GM18508 (cell line): ENCODE results near the gene IQGAP1.

ENCODE experiments used
- ATAC-seq: cut with Tn5 transposase; IDR thresholded peaks from one replicate; pipeline ENCODE4 v1.9.1; 2021; ENCODE audit warnings: moderate number of reproducible peaks; ENCODE audit not compliant: insufficient read depth, unreplicated experiment

The IQGAP1 gene

DNA sequence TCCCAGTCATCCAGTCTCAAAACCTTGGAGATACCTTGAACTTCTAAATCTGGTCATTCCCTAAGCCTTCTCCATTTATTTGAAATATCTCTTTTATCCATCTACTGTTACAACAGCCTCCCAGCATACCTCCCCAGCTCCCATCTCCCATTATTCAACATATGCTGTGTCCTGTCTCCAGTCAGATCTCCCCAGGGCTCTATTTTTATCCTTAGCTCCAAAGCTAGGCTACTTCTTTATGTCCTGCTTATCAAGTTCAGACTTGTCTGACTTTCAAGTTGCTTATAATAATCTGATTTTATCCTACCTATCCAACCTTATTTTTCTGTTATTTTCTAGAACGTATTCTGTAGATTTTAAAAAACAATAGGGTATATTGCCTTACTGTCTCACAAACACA is 44.2 kb downstream of the IQGAP1 start:
- no peak for ATAC-seq

DNA sequence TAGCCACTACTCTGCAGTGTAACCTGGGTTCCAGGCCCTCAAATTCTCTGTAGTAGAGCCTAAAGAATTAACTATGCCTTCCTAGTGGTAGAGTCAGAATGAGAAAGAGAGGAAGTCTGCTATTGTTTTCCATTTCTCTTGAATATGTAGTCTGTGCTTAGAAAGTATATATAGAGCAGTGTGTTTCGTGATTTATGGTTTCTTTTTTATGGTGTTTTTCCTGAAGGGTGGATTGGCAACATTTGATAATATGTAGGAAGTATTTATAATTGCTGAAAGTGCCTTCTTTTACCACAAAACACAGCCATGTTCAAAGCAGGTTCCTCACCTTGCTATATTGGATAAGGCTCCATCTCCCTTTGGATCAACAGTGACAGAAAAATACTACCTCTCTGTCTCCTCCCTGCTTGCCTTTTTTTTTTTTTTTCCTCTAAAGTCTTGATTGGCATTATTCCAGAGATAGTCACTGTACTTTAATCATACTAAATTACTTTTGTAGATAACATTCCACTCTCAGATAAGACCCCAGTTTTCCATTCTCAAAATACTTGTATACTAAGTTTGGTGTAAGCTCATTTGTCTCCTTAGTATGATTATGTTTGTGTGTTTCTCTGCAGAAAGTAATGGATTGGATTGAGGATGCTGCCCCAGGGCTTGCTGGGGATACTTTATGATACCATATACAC is 47.8 kb downstream of the IQGAP1 start:
- no peak for ATAC-seq

DNA sequence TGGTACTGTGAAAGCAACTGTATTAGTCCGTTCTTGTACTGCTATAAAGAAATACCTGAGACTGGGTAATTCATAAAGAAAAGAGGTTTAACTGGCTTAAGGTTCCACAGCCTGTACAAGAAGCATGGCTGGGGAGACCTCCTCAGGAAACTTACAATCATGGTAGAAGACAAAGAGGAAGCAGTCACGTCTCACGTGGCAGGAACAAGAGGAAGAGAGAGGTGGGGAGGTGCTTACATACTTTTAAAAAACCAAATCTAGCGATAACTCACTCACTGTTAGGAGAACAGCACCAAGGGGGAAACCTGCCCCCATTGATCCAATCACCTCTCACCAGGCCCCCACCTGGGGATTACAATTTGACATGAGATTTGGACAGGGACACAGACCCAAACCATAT is 48.9 kb downstream of the IQGAP1 start:
- no peak for ATAC-seq

DNA sequence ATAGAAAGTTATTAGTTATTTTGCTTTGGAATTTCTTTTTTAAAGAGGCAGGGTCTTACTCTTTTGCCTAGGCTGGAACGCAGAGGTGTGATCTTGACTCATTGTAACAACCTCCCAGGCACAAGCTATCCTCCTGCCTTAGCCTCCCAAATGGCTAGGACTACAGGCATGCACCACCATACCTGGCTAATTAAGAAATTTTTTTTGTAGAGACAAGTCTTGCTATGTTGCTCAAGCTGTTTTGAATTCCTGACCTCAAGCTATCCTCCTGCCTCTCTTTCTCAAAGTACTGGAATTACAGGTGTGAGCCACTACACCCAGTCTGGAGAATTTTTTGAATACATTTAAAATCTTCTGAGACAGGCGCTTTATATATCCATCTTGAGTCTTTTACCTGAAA is 49.5 kb downstream of the IQGAP1 start:
- ATAC-seq, result no peak

DNA sequence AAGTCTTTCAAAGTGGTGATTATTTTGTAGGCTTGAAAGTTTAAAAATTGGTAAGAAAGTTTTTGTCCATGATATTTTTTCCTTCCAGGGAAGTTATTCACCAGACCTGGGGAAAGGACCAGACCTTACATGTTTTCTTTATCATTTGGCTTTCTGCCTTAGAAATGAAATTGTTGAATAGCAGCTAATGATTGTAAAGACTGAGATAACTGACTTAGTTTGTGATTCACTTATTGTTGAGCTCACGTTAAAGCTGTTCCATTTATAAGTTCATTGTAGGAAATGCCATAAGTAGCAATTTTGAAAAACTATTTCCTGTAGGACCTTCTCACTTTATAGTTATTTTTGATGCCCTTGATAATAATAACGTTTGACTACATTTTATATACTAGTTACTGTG is 51.9 kb downstream of the IQGAP1 start:
- no peak for ATAC-seq

DNA sequence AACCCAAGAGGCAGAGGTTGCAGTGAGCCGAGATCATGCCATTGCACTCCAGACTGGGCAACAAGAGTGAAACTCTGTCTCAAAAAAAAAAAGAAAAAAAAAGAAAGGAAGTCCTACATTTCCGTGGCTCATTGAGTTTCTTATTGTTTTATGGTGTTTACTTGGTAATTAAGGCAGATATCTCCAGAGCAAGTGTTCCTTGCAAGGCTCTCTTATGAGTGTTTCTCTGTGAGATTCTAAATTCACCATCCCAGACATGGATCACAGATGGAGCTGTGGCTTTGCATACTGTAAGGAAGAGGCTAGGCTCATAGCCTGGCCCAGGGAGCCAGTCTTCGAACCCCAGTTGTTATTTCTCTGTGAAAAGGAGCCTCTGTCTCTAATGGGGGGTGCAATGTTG is 53.0 kb downstream of the IQGAP1 start:
- no peak for ATAC-seq

DNA sequence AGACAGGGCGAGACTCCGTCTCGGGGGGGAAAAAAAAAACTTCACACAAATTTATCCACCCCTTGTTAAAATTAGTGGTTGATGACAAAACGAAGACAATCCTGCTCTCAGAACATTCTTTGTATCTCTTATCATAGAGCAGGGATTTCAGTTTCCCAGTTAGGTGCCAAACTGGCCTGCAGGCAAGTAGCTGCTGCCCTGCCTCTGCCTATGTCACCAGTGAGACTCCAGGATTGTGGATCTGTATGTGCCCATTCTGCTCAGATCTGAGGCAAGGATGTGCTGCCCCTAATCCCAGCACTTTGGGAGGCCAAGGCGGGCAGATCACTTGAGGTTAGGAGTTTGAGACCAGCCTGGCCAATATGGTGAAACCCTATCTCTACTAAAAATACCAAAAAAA is 54.4 kb downstream of the IQGAP1 start:
- ATAC-seq, result no peak

DNA sequence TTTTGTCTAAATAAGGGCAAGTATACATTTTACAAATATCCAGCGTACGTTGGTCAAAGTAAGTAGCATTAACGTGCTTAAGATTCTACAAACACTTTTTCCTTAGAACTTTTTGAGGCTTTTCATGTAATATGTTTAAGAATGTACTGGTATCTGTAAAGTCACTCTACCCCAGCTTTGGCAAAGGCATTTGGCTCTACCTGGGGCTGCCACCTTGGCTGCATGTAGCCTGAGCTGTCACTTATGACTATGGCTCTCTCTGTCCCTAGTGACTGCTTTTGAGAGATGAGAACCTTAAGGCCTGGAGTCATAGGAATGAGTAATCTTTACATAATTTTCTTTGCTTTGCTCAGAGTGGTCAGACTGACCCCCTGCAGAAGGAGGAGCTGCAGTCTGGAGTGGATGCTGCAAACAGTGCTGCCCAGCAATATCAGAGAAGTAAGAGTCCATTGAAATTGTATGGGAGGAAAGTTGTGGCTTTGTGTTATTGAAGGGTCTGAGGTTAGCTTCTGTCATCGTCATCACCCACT is 61.2 kb downstream of the IQGAP1 start:
- no peak for ATAC-seq

DNA sequence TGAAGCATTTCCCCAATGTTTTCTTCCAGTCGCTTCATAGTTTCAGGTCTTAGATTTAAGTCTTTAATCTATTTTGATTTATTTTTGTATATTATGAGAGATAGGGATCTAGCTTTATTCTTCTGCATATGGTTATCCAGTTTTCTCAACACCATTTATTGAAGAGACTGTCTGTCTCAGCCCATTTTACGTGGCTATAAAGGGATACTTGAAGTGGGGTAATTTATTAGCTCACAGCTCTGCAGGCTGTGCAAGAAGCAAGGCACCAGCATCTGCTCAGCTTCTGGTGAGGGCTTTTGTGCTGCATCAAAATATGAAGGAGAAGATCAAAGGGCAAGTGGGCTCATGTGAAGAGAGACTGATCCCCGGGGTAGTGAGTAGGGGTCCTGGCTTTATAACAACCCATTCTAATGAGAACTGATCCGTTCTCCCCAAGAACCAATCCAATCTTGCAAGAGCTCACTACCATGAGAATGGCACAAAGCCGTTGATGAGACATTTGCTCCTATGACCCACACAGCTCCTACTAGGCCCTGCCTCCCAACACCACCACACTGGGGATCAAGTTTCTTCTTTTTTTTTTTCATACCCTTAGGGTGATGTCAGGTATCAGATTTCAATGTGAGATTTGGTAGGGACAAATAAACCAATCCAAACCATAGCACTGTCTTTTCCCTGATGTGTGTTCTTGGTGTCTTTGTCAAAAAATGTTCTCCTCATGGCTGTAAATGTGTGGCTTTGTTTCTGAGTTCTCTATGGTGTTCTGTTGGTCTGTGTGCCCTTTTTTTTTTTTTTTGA is 63.2 kb downstream of the IQGAP1 start:
- ATAC-seq, result no peak

DNA sequence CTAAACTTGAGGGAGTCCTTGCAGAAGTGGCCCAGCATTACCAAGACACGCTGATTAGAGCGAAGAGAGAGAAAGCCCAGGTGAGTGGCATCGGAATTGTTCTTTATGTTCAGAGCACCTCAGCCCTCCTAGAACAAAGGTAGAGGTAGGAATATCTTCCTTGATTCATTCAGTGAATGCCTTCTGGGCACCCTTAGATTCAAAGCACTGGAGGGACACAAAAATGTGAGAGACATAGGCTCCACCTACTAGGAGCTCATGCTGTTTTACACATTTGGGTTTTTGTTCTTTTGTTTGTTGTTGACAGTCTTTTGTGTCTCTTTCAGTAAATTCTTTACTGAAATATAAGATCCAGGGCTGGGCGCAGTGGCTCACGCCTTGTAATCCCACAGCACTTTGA is 68.2 kb downstream of the IQGAP1 start:
- no peak for ATAC-seq

DNA sequence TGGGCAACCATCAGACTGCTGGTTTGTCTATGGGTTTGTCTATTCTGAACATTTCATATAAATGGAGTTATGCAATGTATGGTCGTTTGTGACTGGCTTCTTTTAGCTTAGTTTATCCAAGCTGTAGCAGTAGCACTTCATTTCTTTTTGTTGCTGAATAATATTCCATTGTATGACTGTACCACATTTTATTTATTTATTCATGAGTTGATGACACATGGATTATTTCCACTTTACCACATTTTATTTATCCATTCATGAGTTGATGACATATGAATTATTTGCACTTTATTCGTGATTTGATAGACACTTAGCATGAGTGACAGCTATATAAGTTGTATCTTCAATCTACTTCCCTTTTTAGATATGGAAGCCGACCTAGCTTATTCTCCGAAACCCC is 70.0 kb downstream of the IQGAP1 start:
- no peak for ATAC-seq

DNA sequence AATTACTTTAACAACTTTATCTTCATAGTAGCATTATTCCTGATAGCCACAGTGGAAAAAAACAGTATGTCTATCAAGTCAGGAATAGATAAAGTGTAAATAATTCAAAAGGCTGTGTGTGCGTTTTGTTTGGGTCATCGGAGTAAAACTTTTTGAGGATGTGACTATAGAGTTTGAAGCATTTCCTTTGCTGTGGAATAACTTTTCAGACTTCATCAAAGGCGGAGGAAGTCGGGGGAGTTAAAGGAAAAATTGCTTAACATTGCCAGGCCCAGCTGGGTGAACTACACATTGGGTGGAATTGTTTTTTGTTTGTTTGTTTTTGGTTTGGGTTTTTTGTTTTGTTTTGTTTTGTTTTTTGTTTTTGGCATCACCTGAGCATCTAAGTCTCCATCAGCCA is 71.3 kb downstream of the IQGAP1 start:
- no peak for ATAC-seq

DNA sequence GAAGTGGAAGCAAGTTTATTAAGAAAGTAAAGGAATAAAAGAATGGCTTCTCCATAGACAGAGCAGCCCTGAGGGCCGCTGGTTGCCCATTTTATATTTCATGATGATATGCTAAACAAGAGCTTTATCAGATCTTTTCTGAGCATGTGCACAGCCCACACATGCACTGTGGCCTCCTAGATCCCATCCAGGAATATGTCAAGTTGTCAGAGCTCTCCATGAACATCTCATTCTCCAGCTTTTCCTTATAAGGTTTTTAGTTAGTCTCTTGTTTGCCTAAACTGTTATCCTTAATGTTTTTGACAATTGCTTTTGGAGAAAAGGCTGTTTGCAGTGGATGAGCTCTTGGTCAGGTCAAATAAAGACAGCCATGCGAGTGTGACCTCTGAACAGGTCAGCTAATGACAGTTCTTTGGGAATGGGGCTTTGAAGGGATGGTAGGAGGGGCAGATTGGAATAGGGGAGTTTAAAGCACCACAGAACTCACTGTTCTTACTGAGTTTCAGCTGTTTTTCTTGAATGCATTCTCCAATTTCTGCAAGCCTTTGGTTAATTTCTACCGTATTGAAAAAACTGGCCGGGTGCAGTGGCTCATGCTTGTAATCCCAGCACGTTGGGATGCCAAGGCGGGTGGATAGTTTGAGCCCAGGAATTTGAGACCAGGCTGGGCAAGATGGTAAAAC is 72.2 kb downstream of the IQGAP1 start:
- no peak for ATAC-seq

DNA sequence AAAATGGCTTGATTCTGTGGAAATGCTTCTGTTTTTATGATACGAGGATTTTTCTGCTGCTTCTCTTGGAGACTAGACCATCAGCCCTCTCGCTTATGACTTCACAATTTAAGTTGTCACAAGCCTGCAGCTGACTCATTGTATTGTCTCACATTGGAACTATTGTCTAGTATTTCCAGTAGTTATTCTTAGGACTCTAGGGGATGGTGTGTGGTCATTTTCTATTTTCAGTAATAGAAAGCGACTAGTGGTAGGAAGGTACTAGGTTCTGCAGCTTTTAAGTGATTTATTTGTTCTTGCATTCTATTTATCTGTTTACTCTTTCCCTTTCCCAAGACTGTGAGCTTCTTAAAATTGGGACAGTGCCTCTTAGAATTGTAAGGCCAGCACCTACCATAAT is 75.3 kb downstream of the IQGAP1 start:
- no peak for ATAC-seq

DNA sequence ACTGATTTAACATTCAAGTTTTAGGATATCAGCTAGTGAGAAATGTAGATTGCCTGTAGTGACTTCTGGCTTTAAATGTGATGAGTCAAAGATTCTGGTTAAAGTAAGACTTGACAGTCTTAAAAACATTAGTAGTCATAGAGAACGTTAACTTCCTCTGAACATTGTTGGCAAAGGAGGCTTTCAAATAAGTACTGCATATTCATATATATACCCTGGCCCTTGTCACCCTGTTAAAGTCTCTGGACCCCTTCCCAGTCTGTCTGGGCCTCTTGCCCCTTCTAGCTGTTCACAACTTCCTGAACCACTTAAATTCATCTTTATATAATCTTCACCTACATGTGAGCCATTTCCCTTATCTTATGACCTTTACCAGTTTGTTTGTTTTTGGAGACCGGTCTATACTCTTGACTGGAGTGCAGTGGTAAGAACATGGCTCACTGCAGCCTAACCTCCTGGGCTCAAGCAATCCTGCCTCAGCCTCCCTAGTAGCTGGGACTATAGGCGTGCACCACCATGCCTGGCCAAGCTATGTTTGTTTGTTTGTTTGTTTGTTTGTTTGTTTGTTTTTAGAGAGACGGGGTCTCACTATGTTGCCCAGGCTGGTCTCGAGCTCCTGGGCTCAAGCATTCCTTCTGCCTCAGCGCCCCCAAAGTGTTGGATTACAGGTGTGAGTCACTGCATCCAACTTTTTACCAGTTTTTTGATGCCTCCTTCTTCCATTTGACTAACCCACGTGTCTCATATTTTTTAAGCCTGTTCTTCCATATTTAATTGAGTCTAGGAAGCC is 77.3 kb downstream of the IQGAP1 start:
- ATAC-seq, result no peak

DNA sequence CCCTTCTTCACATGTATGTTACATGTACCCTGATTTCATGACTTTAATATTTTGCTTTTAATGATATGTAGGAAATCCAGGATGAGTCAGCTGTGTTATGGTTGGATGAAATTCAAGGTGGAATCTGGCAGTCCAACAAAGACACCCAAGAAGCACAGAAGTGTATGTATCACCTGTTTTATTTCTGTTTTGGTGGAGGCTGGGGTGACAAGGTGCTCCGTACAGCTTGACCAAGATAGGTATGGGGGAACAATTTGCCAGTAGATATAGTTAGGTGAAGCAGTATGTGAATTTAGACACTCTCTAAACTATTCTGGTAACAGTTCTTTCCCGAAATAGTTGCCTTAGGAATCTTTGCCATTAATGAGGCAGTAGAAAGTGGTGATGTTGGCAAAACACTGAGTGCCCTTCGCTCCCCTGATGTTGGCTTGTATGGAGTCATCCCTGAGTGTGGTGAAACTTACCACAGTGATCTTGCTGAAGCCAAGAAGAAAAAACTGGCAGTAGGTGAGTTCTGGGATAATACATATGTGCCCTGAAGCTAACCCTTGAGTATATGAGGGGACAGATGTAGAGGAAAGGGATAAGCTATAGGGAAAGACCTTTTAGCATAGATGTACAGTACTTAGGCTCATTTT is 78.0 kb downstream of the IQGAP1 start:
- no peak for ATAC-seq

DNA sequence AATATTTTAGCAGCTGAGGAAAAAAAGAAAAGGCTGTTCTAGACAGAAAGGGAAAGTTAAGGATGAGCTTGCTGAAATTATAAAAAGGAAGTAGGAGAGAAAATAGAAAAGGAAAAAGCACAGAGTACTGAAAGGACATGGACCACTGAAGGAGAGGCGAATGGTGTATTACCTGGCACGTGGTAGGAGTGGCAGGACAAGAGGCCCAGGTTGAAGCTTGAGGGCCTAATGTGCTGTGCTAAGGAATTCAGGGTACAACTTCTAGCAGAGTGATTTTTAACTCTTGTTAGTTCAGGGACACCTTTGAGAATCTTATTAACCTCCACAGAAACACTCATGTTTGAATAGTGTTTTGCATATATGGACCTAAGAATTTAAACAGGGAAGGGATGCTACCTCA is 81.7 kb downstream of the IQGAP1 start:
- ATAC-seq, result no peak

DNA sequence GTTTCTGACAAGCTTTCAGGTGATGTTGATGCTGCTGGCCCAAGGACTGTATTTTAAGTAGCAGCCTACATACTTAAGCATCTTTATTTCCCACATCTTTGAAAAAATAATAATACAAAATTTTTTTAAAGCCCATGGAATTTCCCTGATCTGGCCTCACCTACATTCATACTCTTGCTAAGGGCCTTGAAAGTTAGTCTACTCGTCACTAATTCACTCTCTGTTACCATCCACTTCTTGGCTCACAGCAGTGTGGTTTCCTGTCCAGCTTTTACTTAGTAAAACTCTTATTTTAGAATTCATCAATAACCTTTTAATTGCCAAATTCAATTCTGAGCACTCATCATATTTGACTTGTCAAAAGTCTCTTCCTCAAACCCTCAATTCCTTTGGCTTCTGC is 82.4 kb downstream of the IQGAP1 start:
- no peak for ATAC-seq

DNA sequence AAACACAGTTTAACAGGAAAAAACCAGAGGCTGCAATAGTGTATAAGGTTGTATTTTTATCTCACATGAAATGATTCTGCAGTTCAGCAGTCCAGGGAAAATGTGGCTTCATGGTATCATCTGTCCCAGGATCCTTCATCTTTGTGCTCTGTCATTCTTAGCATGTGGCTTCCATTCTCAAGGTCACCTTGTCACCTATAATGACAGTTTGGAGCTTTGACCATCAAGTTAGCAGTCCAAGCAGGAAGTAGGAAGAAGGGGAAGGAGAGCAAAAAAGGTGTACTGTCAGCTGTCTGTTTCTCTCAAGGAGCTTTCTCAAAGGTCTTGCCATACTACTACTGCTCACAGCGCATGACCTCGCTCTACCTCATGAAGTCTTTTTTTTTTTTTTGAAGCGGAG is 83.1 kb downstream of the IQGAP1 start:
- no peak for ATAC-seq

DNA sequence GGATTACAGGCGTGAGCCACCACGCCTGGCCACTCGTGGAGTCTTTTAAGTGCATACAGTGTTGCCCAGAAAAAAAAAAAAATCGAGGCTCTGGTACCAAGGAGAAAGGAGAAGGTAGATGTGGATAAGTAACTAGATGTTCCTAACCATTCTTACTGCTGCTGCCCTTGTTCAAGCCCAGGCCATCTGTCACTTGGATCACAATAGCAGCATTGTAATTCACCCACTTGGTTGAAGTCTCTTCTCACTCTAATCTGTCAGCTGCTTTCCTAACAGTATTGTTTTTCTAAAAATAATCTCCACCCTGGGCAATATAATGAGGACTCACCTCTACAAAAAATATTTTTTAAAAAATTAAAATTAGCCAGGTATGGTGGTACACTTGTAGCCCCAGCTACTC is 83.7 kb downstream of the IQGAP1 start:
- ATAC-seq, result no peak
